ENCODE data around the gene CDS2.
A peak's percentile ranks its signal among the peaks of the same experiment; 100 is the strongest.

The CDS2 gene

GRCh38 chr20:5172903-5173463 is 46.2 kb downstream of the CDS2 start:
- TF ChIP-seq CTCF (conservative IDR thresholded peaks at IDR 0.05): no peak
- no peak overlapping the region for H3K27ac ChIP-seq

GRCh38 chr20:5173751-5174150 is 46.9 kb downstream of the CDS2 start:
- TF ChIP-seq CTCF (conservative IDR thresholded peaks at IDR 0.05): no peak
- no peak overlapping the region for H3K27ac ChIP-seq

- H3K27ac ChIP-seq: no peak overlapping the region
- TF ChIP-seq CTCF (conservative IDR thresholded peaks at IDR 0.05): no peak
These were observed 50.3 kb downstream of the CDS2 start for GRCh38 chr20:5177071-5177470.

- H3K27ac ChIP-seq: no peak overlapping the region
- TF ChIP-seq CTCF (conservative IDR thresholded peaks at IDR 0.05): no peak
These were observed 51.2 kb downstream of the CDS2 start for GRCh38 chr20:5178046-5178445.

- no peak for TF ChIP-seq CTCF (conservative IDR thresholded peaks at IDR 0.05)
- H3K27ac ChIP-seq: no peak overlapping the region
These were observed 53.6 kb downstream of the CDS2 start for GRCh38 chr20:5180421-5180820.

GRCh38 chr20:5180933-5181332 is 54.1 kb downstream of the CDS2 start:
- H3K27ac ChIP-seq: peak overlapping the region; percentile 1; the same call in 1 of the 2 replicates
- TF ChIP-seq CTCF (conservative IDR thresholded peaks at IDR 0.05): no peak

- peak overlapping the region; percentile 1; the same call in 1 of the 2 replicates for H3K27ac ChIP-seq
- TF ChIP-seq CTCF (conservative IDR thresholded peaks at IDR 0.05): no peak
These were observed 54.7 kb downstream of the CDS2 start for GRCh38 chr20:5181492-5181891.

All from VCaP (cell line).